Stimulated activated naive CD8-positive, alpha-beta T cell treated with anti-CD3 and anti-CD28 coated beads, Interleukin-15, Interleukin-2, amounts not matched to agents 100 ng/mL and 50 ng/mL, for 24 hours (primary cell): Measurements from ENCODE around the gene PRDM5.

Source experiments
- H3K27ac Mint-ChIP-seq: one replicate; pipeline ENCODE4 v1.8.0; 2021; ENCODE audit warnings: mild to moderate bottlenecking, mixed read lengths
- H3K27me3 Mint-ChIP-seq: one replicate; pipeline ENCODE4 v1.8.0; 2021; ENCODE audit warnings: mixed read lengths
- H3K36me3 Mint-ChIP-seq: one replicate; pipeline ENCODE4 v1.8.0; 2021; ENCODE audit warnings: low read depth, mixed read lengths
- H3K4me1 Mint-ChIP-seq: one replicate; pipeline ENCODE4 v1.8.0; 2021; ENCODE audit warnings: low read depth, mixed read lengths
- H3K4me3 Mint-ChIP-seq: one replicate; pipeline ENCODE4 v1.8.0; 2021; ENCODE audit warnings: mild to moderate bottlenecking, mixed read lengths
- H3K9me3 Mint-ChIP-seq: one replicate; pipeline ENCODE4 v1.8.0; 2021; ENCODE audit warnings: mixed read lengths

PRDM5 gene

DNA sequence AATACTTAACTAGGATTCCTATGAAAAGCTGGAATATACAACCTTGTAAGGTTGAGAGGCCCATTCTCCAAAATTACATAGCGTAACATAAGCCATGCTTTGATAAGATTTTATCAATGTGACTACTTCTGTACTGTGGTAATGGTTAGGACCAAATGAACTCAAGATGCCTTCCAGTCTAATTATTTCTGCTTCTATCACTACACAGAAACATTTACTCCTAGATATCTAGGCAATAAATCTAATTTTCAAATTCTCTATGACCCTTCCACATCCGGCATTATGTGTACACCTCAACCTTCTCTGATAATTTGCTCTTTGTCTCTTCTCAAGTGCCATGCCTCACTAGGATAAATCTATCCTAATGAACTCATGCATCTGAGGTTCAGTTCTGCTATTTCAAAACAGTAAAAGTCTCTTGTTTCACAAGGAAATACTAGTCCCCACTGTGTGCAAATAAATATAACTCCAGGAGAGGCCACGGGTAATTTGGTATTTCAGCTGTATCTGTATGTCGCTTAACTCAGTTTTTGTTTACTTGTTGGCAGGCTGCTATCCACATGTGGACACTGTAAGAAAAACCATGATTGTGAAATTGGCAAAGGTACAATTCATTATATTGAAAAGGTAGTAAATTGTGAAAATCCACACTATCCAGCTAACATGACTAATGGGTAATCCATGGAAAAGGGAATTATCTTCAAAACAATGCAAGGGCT lies 93.3 kb downstream of the PRDM5 start:
- Mint-ChIP-seq H3K4me1 (no peaks in the 10 kb centered on the region), H3K9me3 (no peaks in the 10 kb centered on the region)

DNA sequence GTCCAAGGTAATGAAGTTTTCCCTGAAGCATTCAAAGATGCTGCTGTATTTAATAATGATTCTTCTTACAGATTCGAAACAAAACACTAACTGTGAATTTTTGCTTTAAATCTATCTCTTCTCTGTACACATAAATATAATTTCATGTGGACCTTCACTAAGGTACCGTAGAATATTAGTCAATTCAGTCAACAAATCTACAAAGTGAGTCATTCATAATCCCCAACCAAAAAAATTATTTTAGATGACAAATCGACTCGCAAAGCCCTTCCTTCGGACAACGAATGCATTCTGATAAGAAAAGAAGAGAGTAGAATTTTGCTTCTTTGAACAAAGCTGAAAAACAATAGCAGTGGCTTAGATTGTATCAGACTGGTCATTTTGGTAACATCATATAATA lies 95.7 kb downstream of the PRDM5 start:
- no peaks in the 10 kb centered on the region for H3K9me3 Mint-ChIP-seq
- H3K36me3 Mint-ChIP-seq, result no peaks in the 10 kb centered on the region
- H3K27me3 Mint-ChIP-seq, result peaks cover 5% of the 10 kb centered on the region
- no peak overlapping the region for H3K27ac Mint-ChIP-seq
- no peak overlapping the region for H3K4me3 Mint-ChIP-seq
- no peaks in the 10 kb centered on the region for H3K4me1 Mint-ChIP-seq

More for the DNA sequence above, 93.3 kb downstream of the PRDM5 start:
- H3K27me3 Mint-ChIP-seq, result peaks cover 5% of the 10 kb centered on the region
- no peak overlapping the region for H3K27ac Mint-ChIP-seq
- H3K4me3 Mint-ChIP-seq, result no peak overlapping the region
- H3K36me3 Mint-ChIP-seq, result no peaks in the 10 kb centered on the region

DNA sequence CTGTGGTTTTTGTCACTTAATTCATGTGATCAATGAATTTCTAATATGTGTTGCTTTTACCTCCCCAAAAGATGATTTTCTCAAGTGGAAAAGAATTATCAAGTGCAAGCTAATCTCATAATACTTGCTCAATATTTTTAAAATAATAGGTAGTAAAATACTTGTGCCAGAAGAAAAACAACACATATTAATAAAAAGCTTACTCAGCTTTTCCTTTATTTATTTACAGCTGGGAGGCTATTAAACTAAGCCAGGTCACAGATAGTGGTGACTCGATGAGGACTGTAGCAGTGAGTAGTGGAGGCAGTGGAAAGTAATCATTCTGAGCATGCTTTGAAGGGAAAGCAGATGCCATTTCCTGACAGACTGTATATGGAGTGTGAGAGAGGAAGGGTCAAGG lies 96.1 kb downstream of the PRDM5 start:
- H3K36me3 Mint-ChIP-seq, result no peaks in the 10 kb centered on the region
- no peak overlapping the region for H3K4me3 Mint-ChIP-seq
- no peaks in the 10 kb centered on the region for H3K9me3 Mint-ChIP-seq

DNA sequence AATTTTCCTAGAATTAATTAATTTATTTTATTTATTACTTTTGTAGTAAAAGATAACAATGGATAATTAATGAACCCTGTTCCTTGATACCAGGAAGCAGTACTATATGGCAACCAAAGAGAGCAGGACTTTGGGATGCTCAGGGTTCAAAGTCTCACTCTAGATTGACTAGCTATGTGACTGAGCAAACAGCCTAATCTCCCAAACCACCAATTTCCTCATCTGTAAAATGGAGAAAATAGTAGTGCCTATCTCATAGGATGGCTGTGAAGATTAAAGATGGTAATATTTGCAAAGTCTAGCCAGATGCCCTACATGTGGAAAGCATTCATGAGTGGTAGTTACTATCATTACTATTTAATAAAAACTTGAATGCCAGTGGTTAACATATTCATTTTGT lies 97.6 kb downstream of the PRDM5 start:
- Mint-ChIP-seq H3K4me1 (peaks cover under 1% of the 10 kb centered on the region), H3K27me3 (peaks cover 5% of the 10 kb centered on the region), H3K9me3 (no peaks in the 10 kb centered on the region)

More for the DNA sequence above, 96.1 kb downstream of the PRDM5 start:
- peaks cover 5% of the 10 kb centered on the region for H3K27me3 Mint-ChIP-seq
- H3K27ac Mint-ChIP-seq, result no peak overlapping the region
- no peaks in the 10 kb centered on the region for H3K4me1 Mint-ChIP-seq

DNA sequence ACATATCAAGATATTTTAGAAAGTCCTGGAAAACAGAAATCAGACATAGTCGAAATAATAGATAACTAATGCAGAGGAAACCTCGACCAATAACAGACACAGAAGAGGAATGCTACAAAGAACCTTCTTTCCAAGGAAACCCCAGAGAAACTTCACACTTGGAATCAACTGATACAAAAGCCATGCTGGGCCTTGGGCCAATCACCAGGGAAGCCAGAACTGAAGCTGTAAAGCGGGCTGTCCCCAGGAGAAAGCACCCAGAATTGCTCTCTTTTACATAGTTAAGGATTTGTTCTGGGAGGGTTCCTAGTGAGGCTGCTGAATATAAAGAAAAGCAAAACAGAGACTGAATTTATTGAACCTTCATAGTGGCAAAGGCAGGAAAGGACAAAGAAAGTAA lies 100.5 kb downstream of the PRDM5 start:
- Mint-ChIP-seq H3K27ac (no peak overlapping the region), H3K4me3 (no peak overlapping the region), H3K9me3 (no peaks in the 10 kb centered on the region), H3K4me1 (peaks cover 5% of the 10 kb centered on the region), H3K36me3 (no peaks in the 10 kb centered on the region), H3K27me3 (peaks cover 5% of the 10 kb centered on the region)

More for the DNA sequence above, 97.6 kb downstream of the PRDM5 start:
- Mint-ChIP-seq H3K4me3 (no peak overlapping the region), H3K27ac (no peak overlapping the region), H3K36me3 (no peaks in the 10 kb centered on the region)

DNA sequence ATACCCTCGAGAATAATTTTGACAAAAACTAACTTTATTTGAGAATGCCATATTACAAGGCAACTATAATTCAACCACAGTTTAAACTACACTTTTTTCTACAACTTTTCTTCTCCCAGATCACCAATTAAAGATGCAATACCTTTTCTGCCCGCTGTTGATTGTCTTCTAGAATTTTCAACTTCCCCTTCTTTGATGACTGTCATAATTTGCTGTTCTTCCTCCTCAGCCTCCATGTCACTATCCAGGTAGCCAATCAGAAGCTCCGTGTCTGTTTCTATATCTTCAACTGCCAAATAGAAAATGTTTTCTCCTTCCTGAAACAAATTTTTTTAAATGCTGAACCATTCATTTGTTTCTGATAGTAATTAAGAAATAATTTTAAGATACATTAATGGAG lies 101.5 kb downstream of the PRDM5 start:
- Mint-ChIP-seq H3K4me3 (no peak overlapping the region), H3K9me3 (no peaks in the 10 kb centered on the region), H3K36me3 (no peaks in the 10 kb centered on the region), H3K27ac (no peak overlapping the region), H3K27me3 (peaks cover 3% of the 10 kb centered on the region), H3K4me1 (peaks cover 5% of the 10 kb centered on the region)

DNA sequence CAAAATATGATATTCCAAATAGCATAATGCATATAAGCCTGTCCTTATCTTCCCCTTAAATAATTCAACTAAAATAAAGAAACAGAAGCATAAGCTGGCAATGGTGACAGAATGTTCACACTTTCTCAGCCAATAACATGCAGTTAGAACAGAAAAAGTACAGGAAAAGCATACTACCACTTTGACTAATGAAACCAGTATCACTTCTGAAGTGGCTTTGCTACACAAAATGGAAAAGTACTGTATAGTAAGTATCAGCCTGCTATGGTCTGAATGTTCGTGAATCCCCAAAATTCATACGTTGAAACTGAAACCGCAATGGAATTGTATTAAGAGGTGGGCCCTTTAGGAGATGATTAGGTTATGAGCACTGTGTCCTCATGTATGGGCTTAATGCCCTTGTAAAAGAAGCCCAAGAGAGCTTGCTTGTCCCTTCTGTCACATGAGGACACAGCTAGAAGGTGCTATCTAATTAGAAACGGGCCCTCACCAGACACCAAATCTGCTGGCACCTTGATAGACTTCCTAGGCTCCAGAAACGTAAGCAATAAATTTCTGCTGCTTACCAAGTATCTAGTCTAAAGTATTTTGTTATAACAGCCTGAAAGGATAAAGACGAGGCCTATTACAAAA lies 102.6 kb downstream of the PRDM5 start:
- Mint-ChIP-seq H3K27me3 (no peaks in the 10 kb centered on the region), H3K4me3 (no peak overlapping the region), H3K9me3 (no peaks in the 10 kb centered on the region), H3K36me3 (no peaks in the 10 kb centered on the region), H3K27ac (no peak overlapping the region), H3K4me1 (peaks cover 5% of the 10 kb centered on the region)

DNA sequence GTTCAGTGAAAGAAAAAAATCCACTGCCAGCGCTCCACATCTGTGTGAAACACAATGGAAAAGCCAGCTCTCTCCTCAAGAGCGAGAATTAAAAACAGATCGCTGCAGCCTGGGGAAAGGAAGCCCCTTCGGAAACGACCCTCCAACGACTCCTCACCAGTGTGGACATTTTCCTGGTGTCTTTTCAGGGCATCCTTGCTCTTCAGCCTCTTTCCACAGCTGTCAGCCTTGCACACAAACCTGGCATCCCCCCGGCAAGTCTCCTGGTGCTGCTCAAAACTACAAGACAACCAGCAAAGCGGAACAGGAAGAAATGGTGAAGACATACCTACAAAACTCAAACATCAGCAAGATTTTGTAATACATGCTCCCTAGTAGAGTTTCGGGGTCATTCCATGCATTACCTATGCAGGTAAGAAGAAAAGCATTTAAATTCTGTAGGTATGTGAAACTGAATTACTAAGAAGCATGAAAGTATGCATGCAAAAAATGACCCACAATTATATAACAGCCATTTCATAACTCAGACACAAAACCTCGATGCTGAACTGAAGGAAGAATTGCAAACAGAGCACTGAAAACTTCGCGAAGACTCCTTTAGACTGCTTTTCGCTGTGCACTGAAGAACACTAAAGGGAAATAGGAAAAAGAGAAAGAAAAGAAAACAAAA lies 106.1 kb downstream of the PRDM5 start:
- Mint-ChIP-seq H3K36me3 (no peaks in the 10 kb centered on the region), H3K4me3 (no peak overlapping the region), H3K4me1 (peaks cover 5% of the 10 kb centered on the region), H3K27ac (no peak overlapping the region), H3K9me3 (no peaks in the 10 kb centered on the region), H3K27me3 (no peaks in the 10 kb centered on the region)

DNA sequence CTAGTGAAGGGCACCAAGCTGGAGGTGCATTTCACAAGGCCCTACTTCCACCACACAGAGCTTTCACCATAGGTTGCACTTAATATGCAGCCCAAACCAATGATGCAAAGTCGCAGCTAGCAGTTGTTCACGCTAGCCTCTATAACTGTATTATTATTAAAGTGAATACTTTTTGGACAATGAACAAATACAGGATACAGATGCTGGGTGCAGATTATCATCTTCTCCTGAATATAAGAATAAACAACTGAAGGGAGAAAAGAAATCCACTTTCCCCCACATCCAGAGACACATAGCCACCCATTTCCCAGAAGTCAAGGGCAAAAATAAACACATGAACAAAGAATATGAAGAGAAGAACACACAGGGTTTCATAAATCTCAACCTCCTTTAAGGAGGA lies 107.2 kb downstream of the PRDM5 start:
- Mint-ChIP-seq H3K9me3 (no peaks in the 10 kb centered on the region), H3K27me3 (no peaks in the 10 kb centered on the region), H3K27ac (no peak overlapping the region), H3K36me3 (no peaks in the 10 kb centered on the region), H3K4me3 (no peak overlapping the region), H3K4me1 (peaks cover 5% of the 10 kb centered on the region)

DNA sequence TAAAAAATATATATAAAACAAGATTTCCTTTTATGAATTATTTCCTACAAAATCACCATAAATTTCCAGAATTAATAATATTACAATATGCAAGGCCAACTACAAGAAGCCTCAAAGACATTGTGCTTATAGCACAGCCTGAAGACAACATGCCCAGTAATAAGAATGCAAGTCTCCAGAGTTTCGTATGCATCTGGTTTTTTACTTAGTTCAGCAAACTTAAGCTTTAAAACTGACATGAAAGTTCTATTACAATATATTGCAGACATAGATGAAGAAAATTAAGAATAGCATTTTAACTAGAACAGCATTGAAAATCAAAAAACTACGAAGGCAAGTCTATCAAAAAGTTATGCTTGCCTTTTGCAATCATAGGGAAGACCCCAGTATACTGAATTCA lies 107.6 kb downstream of the PRDM5 start:
- H3K4me3 Mint-ChIP-seq, result no peak overlapping the region

DNA sequence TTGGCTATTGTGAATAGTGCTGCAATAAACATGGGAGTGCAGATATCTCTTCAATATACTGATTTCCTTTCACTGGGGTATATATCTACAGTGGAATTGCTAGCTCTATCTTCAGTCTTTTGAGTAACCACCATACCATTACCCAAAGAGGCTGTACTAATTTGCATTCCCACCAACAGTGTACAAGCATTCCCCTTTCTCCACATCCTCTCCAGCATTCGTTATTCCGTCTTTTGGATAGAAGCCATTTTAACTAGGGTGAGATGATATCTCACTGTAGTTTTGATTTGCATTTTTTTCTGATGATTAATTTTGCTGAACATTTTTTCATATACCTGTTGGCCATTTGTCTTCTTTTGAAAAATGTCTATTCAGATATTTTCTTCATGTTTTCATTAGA lies 110.3 kb downstream of the PRDM5 start:
- H3K36me3 Mint-ChIP-seq, result peaks cover 4% of the 10 kb centered on the region
- peaks cover 5% of the 10 kb centered on the region for H3K9me3 Mint-ChIP-seq
- no peaks in the 10 kb centered on the region for H3K27me3 Mint-ChIP-seq
- H3K4me3 Mint-ChIP-seq, result no peak overlapping the region
- H3K27ac Mint-ChIP-seq, result no peak overlapping the region
- H3K4me1 Mint-ChIP-seq, result no peaks in the 10 kb centered on the region

More for the DNA sequence above, 107.6 kb downstream of the PRDM5 start:
- Mint-ChIP-seq H3K36me3 (no peaks in the 10 kb centered on the region), H3K4me1 (peaks cover 4% of the 10 kb centered on the region), H3K27me3 (no peaks in the 10 kb centered on the region), H3K9me3 (no peaks in the 10 kb centered on the region), H3K27ac (no peak overlapping the region)

DNA sequence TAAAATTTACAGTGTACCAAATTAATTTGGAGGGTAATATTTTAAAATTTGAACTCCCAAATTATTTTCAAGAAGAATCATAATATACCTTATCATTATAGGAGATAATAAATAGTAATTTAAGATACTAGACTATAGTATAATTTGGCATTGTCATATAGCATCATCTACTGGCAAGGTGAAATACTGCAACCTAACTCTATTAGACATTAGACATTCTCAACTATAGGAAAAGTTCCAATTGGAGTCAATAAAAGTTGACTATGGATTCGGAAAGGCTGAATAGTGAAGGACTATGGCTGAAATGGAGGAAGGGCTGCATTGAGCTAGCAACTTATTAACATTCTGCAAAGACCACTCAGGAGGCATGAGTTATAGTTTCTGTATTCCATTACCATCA lies 113.0 kb downstream of the PRDM5 start:
- Mint-ChIP-seq H3K27ac (no peak overlapping the region), H3K36me3 (peaks cover 4% of the 10 kb centered on the region), H3K9me3 (peaks cover 13% of the 10 kb centered on the region), H3K4me3 (no peak overlapping the region), H3K27me3 (no peaks in the 10 kb centered on the region), H3K4me1 (no peaks in the 10 kb centered on the region)

DNA sequence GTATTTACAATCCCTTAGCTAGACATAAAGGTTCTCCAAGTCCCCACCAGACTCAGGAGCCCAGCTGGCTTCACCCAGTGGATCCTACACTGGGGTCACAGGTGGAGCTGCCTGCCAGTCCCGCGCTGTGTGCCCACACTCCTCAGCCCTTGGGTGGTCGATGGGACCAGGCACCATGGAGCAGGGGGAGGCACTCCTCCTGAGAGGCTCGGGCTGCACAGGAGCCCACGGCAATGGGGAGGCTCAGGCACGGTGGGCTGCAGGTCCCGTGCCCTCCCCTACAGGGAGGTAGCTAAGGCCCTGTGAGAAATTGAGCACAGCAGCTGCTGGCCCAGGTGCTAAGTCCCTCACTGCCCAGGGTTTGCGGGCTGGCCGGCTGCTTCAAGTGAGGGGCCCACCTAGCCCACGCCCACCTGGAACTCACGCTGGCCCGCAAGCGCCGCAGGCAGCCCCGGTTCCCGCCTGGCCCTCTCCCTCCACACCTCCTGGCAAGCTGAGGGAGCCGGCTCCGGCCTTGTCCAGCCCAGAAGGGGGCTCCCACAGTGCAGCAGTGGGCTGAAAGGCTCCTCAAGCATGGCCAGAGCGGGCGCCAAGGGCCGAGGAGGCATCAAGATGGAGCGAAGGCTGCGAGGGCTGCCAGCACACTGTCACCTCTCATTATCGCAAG lies 113.9 kb downstream of the PRDM5 start:
- no peaks in the 10 kb centered on the region for H3K4me1 Mint-ChIP-seq
- peaks cover 4% of the 10 kb centered on the region for H3K36me3 Mint-ChIP-seq
- no peak overlapping the region for H3K27ac Mint-ChIP-seq
- no peaks in the 10 kb centered on the region for H3K27me3 Mint-ChIP-seq
- H3K9me3 Mint-ChIP-seq, result peaks cover 14% of the 10 kb centered on the region
- no peak overlapping the region for H3K4me3 Mint-ChIP-seq

DNA sequence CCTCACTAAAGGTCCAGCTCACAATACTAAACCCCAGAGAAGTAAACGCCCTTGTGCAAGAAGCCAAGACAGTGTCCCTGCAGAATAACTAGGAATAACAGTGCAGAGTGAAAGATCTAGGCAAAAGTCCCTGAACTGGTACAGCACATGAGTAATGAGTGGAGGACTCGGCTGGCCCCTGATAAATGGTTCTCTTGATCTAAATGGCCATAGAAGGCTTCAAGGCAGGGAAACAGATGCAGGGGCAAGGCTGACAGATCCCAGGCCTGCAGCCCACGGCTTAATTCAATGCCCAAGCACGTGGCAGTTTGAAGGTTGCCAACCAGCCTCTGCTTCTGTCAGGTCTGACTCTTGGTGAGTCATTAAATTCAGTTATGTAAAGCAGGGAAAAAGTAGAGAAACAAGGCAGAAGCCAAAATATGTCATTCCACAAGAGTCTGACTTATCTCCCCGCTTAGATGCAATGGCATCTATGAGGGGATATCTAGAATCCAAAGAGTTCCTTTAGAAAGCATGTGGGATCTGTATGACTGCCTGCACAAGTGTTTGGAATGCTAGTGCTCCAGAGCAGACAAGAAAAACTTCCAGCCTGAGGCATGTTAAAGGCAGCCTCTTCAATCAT lies 121.3 kb downstream of the PRDM5 start:
- H3K4me1 Mint-ChIP-seq, result no peaks in the 10 kb centered on the region
- H3K27me3 Mint-ChIP-seq, result peaks cover 3% of the 10 kb centered on the region
- H3K9me3 Mint-ChIP-seq, result peaks cover 9% of the 10 kb centered on the region
- no peak overlapping the region for H3K4me3 Mint-ChIP-seq
- no peak overlapping the region for H3K27ac Mint-ChIP-seq
- no peaks in the 10 kb centered on the region for H3K36me3 Mint-ChIP-seq

DNA sequence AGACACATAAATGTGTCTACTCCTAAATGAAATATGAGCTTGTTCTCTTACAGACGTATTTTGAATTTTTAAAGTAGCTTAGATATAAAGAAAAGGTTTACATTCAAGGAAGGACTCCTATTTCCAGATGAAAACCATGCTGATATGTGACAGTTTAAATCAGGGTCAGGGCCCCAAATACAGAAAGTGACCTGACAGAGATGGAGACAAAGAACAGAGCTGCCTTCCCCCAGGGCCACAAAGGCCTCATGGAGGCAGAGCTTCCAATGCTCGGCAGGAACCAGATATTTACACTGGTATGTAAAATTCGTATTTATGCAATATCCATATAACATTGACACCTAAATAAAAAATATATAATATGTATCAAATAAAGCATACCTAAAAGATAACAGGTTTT lies 124.0 kb downstream of the PRDM5 start:
- peaks cover 3% of the 10 kb centered on the region for H3K27me3 Mint-ChIP-seq
- H3K4me1 Mint-ChIP-seq, result no peaks in the 10 kb centered on the region
- H3K9me3 Mint-ChIP-seq, result no peaks in the 10 kb centered on the region
- no peak overlapping the region for H3K4me3 Mint-ChIP-seq
- no peak overlapping the region for H3K27ac Mint-ChIP-seq
- H3K36me3 Mint-ChIP-seq, result no peaks in the 10 kb centered on the region
